Lung (tissue), 12 donors: Measurements from ENCODE around the gene ACSS3. TPM values are rescaled to one million over a fixed set of nuclear protein-coding genes. Genes with fewer than 3 reads are reported as not detected.

Experiments used
- ATAC-seq: fragments of 200-7000 bp; cut with Tn5 transposase; one replicate; pipeline ENCODE4 v1.9.1; 2020; ENCODE audit warnings: moderate number of reproducible peaks; ENCODE audit not compliant: insufficient read depth, low FRiP score
- DNase-seq, 3 donors: peaks; one replicate each; pipeline ENCODE4 v3.0.0-alpha.2; 2013 to 2017
- H3K27ac ChIP-seq, 2 donors: one replicate each; pipeline ENCODE4 v1.5.1; 2013; ENCODE audit warnings: mild to moderate bottlenecking in 2 of 2, moderate library complexity in 2 of 2, control low read depth in 1 of 2, inconsistent platforms in 1 of 2, low read depth in 1 of 2, low read length in 1 of 2
- H3K27me3 ChIP-seq, 3 donors: one replicate each; pipeline ENCODE4 v1.5.1; 2013; ENCODE audit warnings: low read length in 2 of 3; ENCODE audit not compliant: control insufficient read depth in 3 of 3, insufficient read depth in 3 of 3
- H3K36me3 ChIP-seq, 4 donors: one replicate each; pipeline ENCODE4 v1.5.1; 2013; ENCODE audit warnings: low read length in 4 of 4, mild to moderate bottlenecking in 1 of 4, moderate library complexity in 1 of 4; ENCODE audit not compliant: control insufficient read depth in 4 of 4, insufficient read depth in 4 of 4
- H3K4me1 ChIP-seq, 5 donors: one replicate each; pipeline ENCODE4 v1.5.1; 2013; ENCODE audit warnings: low read length in 5 of 5, mild to moderate bottlenecking in 2 of 5, moderate library complexity in 1 of 5; ENCODE audit not compliant: control insufficient read depth in 5 of 5, insufficient read depth in 5 of 5
- H3K4me3 ChIP-seq: one replicate; pipeline ENCODE4 v1.5.1; 2013; ENCODE audit warnings: mild to moderate bottlenecking, control low read depth, moderate library complexity
- H3K9ac ChIP-seq, 2 donors: one replicate each; pipeline ENCODE4 v1.5.1; 2013; ENCODE audit warnings: low read length in 2 of 2, control low read depth in 1 of 2; ENCODE audit not compliant: insufficient read depth in 1 of 2
- H3K9me3 ChIP-seq, 4 donors: one replicate each; pipeline ENCODE4 v1.5.1; 2013; ENCODE audit warnings: low read length in 3 of 4, mild to moderate bottlenecking in 1 of 4, moderate library complexity in 1 of 4; ENCODE audit not compliant: control insufficient read depth in 4 of 4, insufficient read depth in 3 of 4
- CTCF ChIP-seq: IDR thresholded peaks from 2 replicates; pipeline ENCODE4 v1.5.1; 2012; ENCODE audit warnings: mild to moderate bottlenecking; ENCODE audit errors: control extremely low read depth, extremely low read depth
- WGBS, 2 donors: extraction: QIAGEN DNeasy Blood & Tissue Kit; methylation state at CpG; one replicate each; pipeline ENCODE4 v1.1.7; 2013; 5-methylcytosine and 5-hydroxymethylcytosine counted together
- polyA plus RNA-seq, 2 donors: library from polyadenylated mRNA; stranded (reverse); fragments of 200-250 nt; gene quantifications; one replicate each; pipeline ENCODE4 v1.2.1, GENCODE V29; 2013
- total RNA-seq, 2 donors: library from RNA; depleted of rRNA in 1 of 2; stranded (reverse); fragments of >200 nt in 1 of 2; gene quantifications; one replicate each; pipeline ENCODE4 v1.2.1, GENCODE V29; 2014 to 2021
- donor health status: control.
- donor health status: control.
- donor health status: Bipolar disorder and iron deficiency.
- donor health status: healthy.
- donor health status: DM: yes; HTN: yes; CAD: no.

Gene ACSS3
- total and polyA plus RNA-seq, 4 donors: 5.3 to 85.5 (median 15.8) TPM

- Histone ChIP-seq H3K36me3 (no peaks in the 10 kb centered on the region), H3K4me3 (no peak overlapping the region), H3K9me3 (no peaks in the 10 kb centered on the region), H3K27me3 (no peaks in the 10 kb centered on the region), H3K4me1 (peaks cover 0 to 7% (median 0%) of the 10 kb centered on the region in 5 donors), H3K27ac (no peak overlapping the region), H3K9ac (no peak overlapping the region)
- DNase-seq: no peak
- no peak for ATAC-seq
- 74 to 79% methylated on average over 12 of the region's 12 CpGs for WGBS, 2 donors
- TF ChIP-seq CTCF: no peak
Measured at GRCh38 chr12:81294325-81295190, 216.7 kb downstream of the ACSS3 start.

- 80 to 81% methylated on average over 3 of the region's 3 CpGs for WGBS, 2 donors
- H3K4me1 ChIP-seq: peaks cover 0 to 7% (median 0%) of the 10 kb centered on the region in 5 donors
- H3K27ac ChIP-seq: no peak overlapping the region
- no peak for DNase-seq
- no peaks in the 10 kb centered on the region for H3K27me3 ChIP-seq
- H3K9ac ChIP-seq: no peak overlapping the region
- no peak for ATAC-seq
- TF ChIP-seq CTCF: no peak
- H3K9me3 ChIP-seq: no peaks in the 10 kb centered on the region
- H3K4me3 ChIP-seq: no peak overlapping the region
- no peaks in the 10 kb centered on the region for H3K36me3 ChIP-seq
Measured at GRCh38 chr12:81295251-81295650, 217.4 kb downstream of the ACSS3 start.

- TF ChIP-seq CTCF: no peak
- no peak overlapping the region for H3K4me3 ChIP-seq
- WGBS, 2 donors: 71 to 75% methylated on average over 2 of the region's 2 CpGs
Measured at GRCh38 chr12:81296556-81297305, 218.9 kb downstream of the ACSS3 start.

More at GRCh38 chr12:81296556-81297305, 218.9 kb downstream of the ACSS3 start:
- no peak for ATAC-seq
- no peak for DNase-seq
- Histone ChIP-seq H3K36me3 (no peaks in the 10 kb centered on the region), H3K4me1 (peaks cover 0 to 7% (median 0%) of the 10 kb centered on the region in 5 donors), H3K27ac (no peak overlapping the region), H3K9me3 (no peaks in the 10 kb centered on the region), H3K27me3 (no peaks in the 10 kb centered on the region), H3K9ac (no peak overlapping the region)
